SK-N-SH (cell line): ENCODE results near the gene ARID2. TPM values are rescaled to one million over a fixed set of nuclear protein-coding genes. Genes with fewer than 3 reads are reported as not detected.

Experiments
- CTCF ChIA-PET: fragments of 300-600, 350-600 bp; formaldehyde crosslinking; extraction: SDS; loops from one replicate; lab custom pipeline; 2021; lab: Yijun Ruan, JAX
- POLR2A ChIA-PET: fragments of 350-600 bp; sonication (Branson Sonifier 250); formaldehyde crosslinking; extraction: SDS; loops from one replicate; lab custom pipeline; 2020; ENCODE audit warnings: antibody characterized with exemption, inconsistent platforms; lab: Yijun Ruan, JAX
- DNase-seq: peaks from one replicate; pipeline ENCODE4 v3.0.0; 2012
- H2AFZ ChIP-seq: fragments of 200-600 bp; sonication (generic); 2 replicates; pipeline ENCODE4 v1.8.1; 2016; ENCODE audit warnings: antibody characterized with exemption, mild to moderate bottlenecking, low read depth
- H3F3A ChIP-seq: fragments of 200-600 bp; sonication (generic); replicated peaks from 2 replicates; pipeline ENCODE3; 2016; ENCODE audit warnings: antibody characterized with exemption, mild to moderate bottlenecking; ENCODE audit not compliant: insufficient read depth
- H3K27ac ChIP-seq, 2 experiments: fragments of 200-500 bp in 1 of 2; fragments of 200-600 bp in 1 of 2; sonication (Bioruptor generic) in 1 of 2; sonication (generic), shearing (Covaris generic) in 1 of 2; 2 replicates each; pipeline versions ENCODE4 v1.5.1 to v1.6.1; 2014 to 2016; ENCODE audit warnings: low read depth in 2 of 2, inconsistent platforms in 1 of 2, low read length in 1 of 2, mild to moderate bottlenecking in 1 of 2, mixed read lengths in 1 of 2
- H3K27me3 ChIP-seq: fragments of 200-600 bp; sonication (generic), shearing (Covaris generic); 2 replicates; pipeline ENCODE4 v1.6.1; 2016; ENCODE audit warnings: mixed run types; ENCODE audit not compliant: insufficient read depth
- H3K36me3 ChIP-seq, 2 experiments: fragments of 200-500 bp in 1 of 2; fragments of 200-600 bp in 1 of 2; sonication (Bioruptor generic) in 1 of 2; sonication (generic) in 1 of 2; replicated peaks in 1 of 2; 2 replicates each; pipeline versions ENCODE3 to v1.5.1; 2014 to 2016; ENCODE audit warnings: low read length in 1 of 2, mild to moderate bottlenecking in 1 of 2; ENCODE audit not compliant: insufficient read depth in 2 of 2, control insufficient read depth in 1 of 2
- H3K4me1 ChIP-seq, 2 experiments: fragments of 200-500 bp in 1 of 2; fragments of 200-600 bp in 1 of 2; sonication (Bioruptor generic) in 1 of 2; sonication (generic), shearing (Covaris generic) in 1 of 2; 2 replicates each; pipeline versions ENCODE4 v1.5.1 to v1.6.1; 2014 to 2016; ENCODE audit warnings: low read depth in 1 of 2, low read length in 1 of 2, mixed run types in 1 of 2; ENCODE audit not compliant: insufficient read depth in 2 of 2, control insufficient read depth in 1 of 2
- H3K4me2 ChIP-seq: fragments of 200-600 bp; sonication (generic), shearing (Covaris generic); 2 replicates; pipeline ENCODE4 v1.6.1; 2017; ENCODE audit warnings: mixed run types
- H3K4me3 ChIP-seq, 2 experiments: fragments of 200-500 bp in 1 of 2; fragments of 200-600 bp in 1 of 2; sonication (Bioruptor generic) in 1 of 2; sonication (generic), shearing (Covaris generic) in 1 of 2; 2 replicates each; pipeline versions ENCODE4 v1.5.1 to v1.8.1; 2014 to 2016; ENCODE audit warnings: low read depth in 2 of 2, inconsistent platforms in 1 of 2, low read length in 1 of 2, mild to moderate bottlenecking in 1 of 2, mixed read lengths in 1 of 2, moderate library complexity in 1 of 2
- H3K79me2 ChIP-seq: fragments of 200-600 bp; sonication (generic); 2 replicates; pipeline ENCODE4 v1.8.1; 2017; ENCODE audit warnings: mild to moderate bottlenecking; ENCODE audit not compliant: insufficient read depth
- H3K9ac ChIP-seq: fragments of 200-600 bp; sonication (generic); 2 replicates; pipeline ENCODE4 v1.6.1; 2017; ENCODE audit warnings: mixed run types
- H3K9me2 ChIP-seq: fragments of 200-600 bp; sonication (generic); 2 replicates; pipeline ENCODE4 v1.6.1; 2017; ENCODE audit warnings: mixed run types
- H3K9me3 ChIP-seq: fragments of 200-600 bp; sonication (generic); 2 replicates; pipeline ENCODE4 v1.6.1; 2017; ENCODE audit warnings: mixed run types, mild to moderate bottlenecking, moderate library complexity
- H4K20me1 ChIP-seq: fragments of 200-600 bp; sonication (generic); 2 replicates; pipeline ENCODE4 v1.6.1; 2017; ENCODE audit warnings: mild to moderate bottlenecking, mixed run types; ENCODE audit not compliant: insufficient read depth
- CHD2 ChIP-seq: fragments of 150-350 bp; IDR thresholded peaks from 2 replicates; pipeline ENCODE4 v1.6.1; 2018; ENCODE audit warnings: low read length; ENCODE audit not compliant: partially characterized antibody
- EP300 ChIP-seq, 2 experiments: IDR thresholded peaks; 2 replicates each; pipeline versions ENCODE4 v1.4.0 to v1.6.1; 2012; ENCODE audit warnings: borderline replicate concordance in 1 of 2, low read depth in 1 of 2, low read length in 1 of 2
- EZH2phosphoT487 ChIP-seq: fragments of 200-600 bp; sonication (generic); IDR thresholded peaks from 2 replicates; pipeline ENCODE4 v1.6.1; 2017; ENCODE audit warnings: low read depth, mixed run types, mild to moderate bottlenecking, antibody characterized with exemption, moderate library complexity, borderline replicate concordance
- FOSL2 ChIP-seq: IDR thresholded peaks from 2 replicates; pipeline ENCODE4 v1.4.0; 2012; ENCODE audit warnings: low read depth, mild to moderate bottlenecking, moderate library complexity, borderline replicate concordance
- FOXJ3 ChIP-seq: sonication (generic); formaldehyde crosslinking; IDR thresholded peaks from 2 replicates; pipeline ENCODE4 v1.5.1; 2020; ENCODE audit warnings: mild to moderate bottlenecking, missing genetic modification reagents
- GABPA ChIP-seq: IDR thresholded peaks from 2 replicates; pipeline ENCODE4 v1.4.0; 2012; ENCODE audit warnings: low read depth, mild to moderate bottlenecking
- GATA2 ChIP-seq: sonication (generic); formaldehyde crosslinking; IDR thresholded peaks from 2 replicates; pipeline ENCODE4 v1.5.0; 2020; ENCODE audit warnings: mild to moderate bottlenecking, missing genetic modification reagents
- JUND ChIP-seq: IDR thresholded peaks from 2 replicates; pipeline ENCODE4 v1.4.0; 2012
- MAX ChIP-seq: IDR thresholded peaks from 2 replicates; pipeline ENCODE4 v1.4.0; 2012; ENCODE audit warnings: low read depth
- MXI1 ChIP-seq: IDR thresholded peaks from 2 replicates; pipeline ENCODE4 v1.6.1; 2012; ENCODE audit warnings: mild to moderate bottlenecking, low read depth, low read length, improper control_type of control experiment
- NFIC ChIP-seq: IDR thresholded peaks from 2 replicates; pipeline ENCODE4 v1.4.0; 2012; ENCODE audit warnings: borderline replicate concordance
- NRF1 ChIP-seq: IDR thresholded peaks from 2 replicates; pipeline ENCODE4 v1.6.1; 2012; ENCODE audit warnings: low read depth, mild to moderate bottlenecking, low read length
- POLR2AphosphoS5 ChIP-seq: IDR thresholded peaks from 2 replicates; pipeline ENCODE4 v1.6.1; 2012; ENCODE audit warnings: low read depth, low read length
- RCOR1 ChIP-seq: fragments of 150-350 bp; IDR thresholded peaks from 2 replicates; pipeline ENCODE4 v1.6.1; 2017; ENCODE audit warnings: antibody characterized with exemption, low read length
- RFX5 ChIP-seq: IDR thresholded peaks from 2 replicates; pipeline ENCODE4 v1.6.1; 2012; ENCODE audit warnings: mild to moderate bottlenecking, improper control_type of control experiment, low read length
- RXRA ChIP-seq: IDR thresholded peaks from 2 replicates; pipeline ENCODE4 v1.4.0; 2012; ENCODE audit warnings: low read depth, mild to moderate bottlenecking, borderline replicate concordance
- SIN3A ChIP-seq: IDR thresholded peaks from 2 replicates; pipeline ENCODE4 v1.6.1; 2012; ENCODE audit warnings: low read depth, mild to moderate bottlenecking, low read length, moderate library complexity, borderline replicate concordance
- SMC3 ChIP-seq: IDR thresholded peaks from 2 replicates; pipeline ENCODE4 v1.6.1; 2012; ENCODE audit warnings: low read depth, low read length, improper control_type of control experiment
- TAF1 ChIP-seq: IDR thresholded peaks from 2 replicates; pipeline ENCODE4 v1.6.1; 2012; ENCODE audit warnings: low read depth, mild to moderate bottlenecking, low read length, moderate library complexity, borderline replicate concordance
- TEAD4 ChIP-seq: IDR thresholded peaks from 2 replicates; pipeline ENCODE4 v1.4.0; 2012; ENCODE audit warnings: mild to moderate bottlenecking, borderline replicate concordance; ENCODE audit not compliant: insufficient read depth
- USF2 ChIP-seq: fragments of 150-350 bp; IDR thresholded peaks from 2 replicates; pipeline ENCODE4 v1.6.1; 2017; ENCODE audit warnings: antibody characterized with exemption, low read length, low read depth, borderline replicate concordance
- YY1 ChIP-seq: IDR thresholded peaks from 2 replicates; pipeline ENCODE4 v1.4.0; 2012; ENCODE audit warnings: low read depth, mild to moderate bottlenecking
- WGBS: methylation state at CpG from one replicate; pipeline ENCODE4 v1.1.6; 2017; ENCODE audit warnings: low lambda C conversion rate; 5-methylcytosine and 5-hydroxymethylcytosine counted together
- polyA plus RNA-seq, 3 experiments: library from polyadenylated mRNA; depleted of rRNA; stranded (reverse); fragments of >200 nt; gene quantifications; 2 replicates each; pipeline ENCODE4 v1.2.3, GENCODE V29; 2012
- TF ChIP-seq, protein P1 (sequence below): fragments of 150-350 bp; IDR thresholded peaks from 2 replicates; pipeline ENCODE4 v1.6.1; 2016; ENCODE audit warnings: mild to moderate bottlenecking, low read depth, low read length

Gene ARID2
- polyA plus RNA-seq, 1 of the 3 experiments (the other 2 are of a cell fraction): 5.9 TPM

DNA sequence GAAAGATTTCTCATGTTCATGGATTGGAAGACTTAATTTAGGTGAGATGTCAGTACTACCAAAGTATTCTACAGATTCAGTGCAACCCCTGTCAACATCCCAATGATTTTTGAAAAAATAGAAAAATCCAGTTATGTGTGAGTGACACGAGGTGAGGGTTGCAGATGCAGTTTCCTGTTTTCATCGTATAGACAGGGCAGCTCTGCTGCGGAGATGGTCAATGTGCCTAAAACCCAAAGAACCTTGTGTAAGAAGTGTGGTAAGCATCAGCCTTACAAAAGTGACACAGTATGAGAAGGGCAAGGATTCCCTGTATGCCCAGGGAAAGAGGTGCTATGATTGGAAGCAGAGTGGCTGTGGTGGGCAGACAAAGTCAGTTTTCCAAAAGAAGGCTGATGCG is 166.5 kb downstream of the ARID2 start (continued):
- TF ChIP-seq, protein P1, sequence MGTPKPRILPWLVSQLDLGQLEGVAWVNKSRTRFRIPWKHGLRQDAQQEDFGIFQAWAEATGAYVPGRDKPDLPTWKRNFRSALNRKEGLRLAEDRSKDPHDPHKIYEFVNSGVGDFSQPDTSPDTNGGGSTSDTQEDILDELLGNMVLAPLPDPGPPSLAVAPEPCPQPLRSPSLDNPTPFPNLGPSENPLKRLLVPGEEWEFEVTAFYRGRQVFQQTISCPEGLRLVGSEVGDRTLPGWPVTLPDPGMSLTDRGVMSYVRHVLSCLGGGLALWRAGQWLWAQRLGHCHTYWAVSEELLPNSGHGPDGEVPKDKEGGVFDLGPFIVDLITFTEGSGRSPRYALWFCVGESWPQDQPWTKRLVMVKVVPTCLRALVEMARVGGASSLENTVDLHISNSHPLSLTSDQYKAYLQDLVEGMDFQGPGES: no peak

DNA sequence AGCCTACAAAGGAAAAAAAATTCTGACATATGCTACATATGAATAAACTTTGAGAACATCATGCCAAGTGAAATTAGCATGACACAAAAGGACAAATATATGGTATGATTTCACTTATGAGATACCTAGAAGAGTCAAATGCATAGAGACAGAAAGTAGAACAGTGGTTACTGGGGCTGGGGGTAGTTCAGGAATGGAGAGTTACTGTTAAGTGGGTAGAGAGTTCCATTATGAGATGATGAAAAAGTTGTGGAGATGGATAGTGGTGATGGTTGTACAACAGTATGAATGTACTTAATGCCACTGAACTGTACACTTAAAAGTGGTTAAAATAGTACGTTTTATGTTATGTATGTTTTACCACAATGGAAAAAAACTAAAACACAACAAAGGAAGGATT is 168.6 kb downstream of the ARID2 start:
- Histone ChIP-seq H2AFZ (no peak overlapping the region), H3K9ac (no peak overlapping the region), H3K4me1 (no peaks in the 10 kb centered on the region), H3K9me2 (no peaks in the 10 kb centered on the region), H3K27ac (no peak overlapping the region)
- POLR2A ChIA-PET: no interaction called here
- TF ChIP-seq RCOR1 (no peak), NRF1 (no peak), EP300 (IDR thresholded peaks at IDR 0.05; ENCODE audit: borderline replicate concordance in 1 of 2, low read depth in 1 of 2, low read length in 1 of 2) (no peak), TEAD4 (no peak), CHD2 (no peak), POLR2AphosphoS5 (no peak), FOSL2 (no peak), RFX5 (no peak), MXI1 (no peak), GATA2 (CRISPR knock-in tag) (no peak), YY1 (no peak), TAF1 (no peak), SMC3 (no peak), GABPA (no peak)
- TF ChIP-seq, all 33 proteins: peak for 0
- Histone ChIP-seq H3K4me3 (no peak overlapping the region), H3K27me3 (no peaks in the 10 kb centered on the region), H3K79me2 (no peaks in the 10 kb centered on the region), H4K20me1 (no peaks in the 10 kb centered on the region), H3K9me3 (no peaks in the 10 kb centered on the region), H3K4me2 (no peak overlapping the region), H3K36me3 (peaks cover 34 to 53% of the 10 kb centered on the region in 2 experiments), H3F3A (no peaks in the 10 kb centered on the region)
- no peak for DNase-seq
- CTCF ChIA-PET: no interaction called here
- WGBS: 100% methylated on average over 1 of the region's 1 CpG

DNA sequence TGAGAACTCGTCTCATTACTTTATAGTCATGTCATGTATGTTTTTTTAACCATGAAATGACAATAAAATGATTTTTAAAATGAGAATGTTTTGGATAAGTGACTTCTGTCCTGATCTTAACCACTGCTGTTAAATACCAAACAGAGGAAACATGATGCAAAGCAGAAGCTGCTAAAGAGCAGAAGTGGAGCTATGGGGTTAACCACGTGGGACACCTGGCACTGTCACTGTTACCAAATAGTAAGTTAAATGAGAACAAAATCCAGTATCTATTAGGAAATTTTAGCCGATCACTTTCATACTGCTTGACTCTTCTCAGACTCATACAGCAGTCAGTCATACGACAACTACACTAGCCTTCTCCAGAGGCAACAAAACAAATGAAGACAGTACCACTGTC is 178.4 kb downstream of the ARID2 start:
- no peaks in the 10 kb centered on the region for H3K9me3 ChIP-seq
- CTCF ChIA-PET: no interaction called here
- H3K79me2 ChIP-seq: no peaks in the 10 kb centered on the region
- POLR2A ChIA-PET: no interaction called here
- no peak overlapping the region for H3K4me2 ChIP-seq
- peaks cover 0 to 7% of the 10 kb centered on the region in 2 experiments; a peak in 2 of 4 replicates for H3K4me1 ChIP-seq
- no peaks in the 10 kb centered on the region for H4K20me1 ChIP-seq
- TF ChIP-seq MAX (no peak), NFIC (no peak), USF2 (no peak), FOSL2 (no peak), MXI1 (no peak), TEAD4 (no peak), SMC3 (no peak), JUND (no peak), GABPA (no peak), SIN3A (no peak), POLR2AphosphoS5 (no peak), EZH2phosphoT487 (no peak), FOXJ3 (CRISPR knock-in tag) (no peak), RXRA (no peak)
- peaks cover 12% of the 10 kb centered on the region for H3F3A ChIP-seq
- 96% methylated on average over 4 of the region's 4 CpGs for WGBS
- H2AFZ ChIP-seq: no peak overlapping the region
- no peaks in the 10 kb centered on the region for H3K9me2 ChIP-seq
- no peak for DNase-seq
- no peak overlapping the region for H3K9ac ChIP-seq
- H3K27me3 ChIP-seq: no peaks in the 10 kb centered on the region
- no peak overlapping the region for H3K27ac ChIP-seq
- H3K4me3 ChIP-seq: no peak overlapping the region
- peaks cover 38 to 55% of the 10 kb centered on the region in 2 experiments for H3K36me3 ChIP-seq
